GM18909 (cell line): ENCODE data around the gene DLGAP5.

ENCODE experiments used
- ATAC-seq: cut with Tn5 transposase; IDR thresholded peaks from one replicate; pipeline ENCODE4 v1.9.1; 2021; ENCODE audit warnings: mild to moderate bottlenecking; ENCODE audit not compliant: unreplicated experiment, poor library complexity

The DLGAP5 gene

GRCh38 chr14:55130196-55130550, 61.2 kb downstream of the DLGAP5 start:
- ATAC-seq, result no peak

GRCh38 chr14:55129428-55130195, 61.8 kb downstream of the DLGAP5 start:
- peak; percentile 68 for ATAC-seq

GRCh38 chr14:55129086-55129427, 62.3 kb downstream of the DLGAP5 start, which contains the start of gene LGALS3:
Gene LGALS3 (plus strand): TSS chr14:55129252. CDS start chr14:55137374, 8,122 bp downstream.
- peak; percentile 70 for ATAC-seq

GRCh38 chr14:55128386-55129085, 62.8 kb downstream of the DLGAP5 start:
- no peak for ATAC-seq

GRCh38 chr14:55127460-55127951, 63.9 kb downstream of the DLGAP5 start:
- no peak for ATAC-seq

GRCh38 chr14:55126932-55127459, 64.4 kb downstream of the DLGAP5 start:
- no peak for ATAC-seq

- ATAC-seq, result no peak
These were observed 65.4 kb downstream of the DLGAP5 start for GRCh38 chr14:55126034-55126433.

GRCh38 chr14:55125403-55125802, 66.0 kb downstream of the DLGAP5 start:
- ATAC-seq, result no peak

GRCh38 chr14:55124774-55125386, 66.5 kb downstream of the DLGAP5 start:
- ATAC-seq, result no peak

- ATAC-seq, result no peak
These were observed 67.3 kb downstream of the DLGAP5 start for GRCh38 chr14:55123852-55124639.

- ATAC-seq, result no peak
These were observed 68.3 kb downstream of the DLGAP5 start for GRCh38 chr14:55123101-55123500.

- ATAC-seq, result no peak
These were observed 68.9 kb downstream of the DLGAP5 start for GRCh38 chr14:55122440-55122986.

- no peak for ATAC-seq
These were observed 69.6 kb downstream of the DLGAP5 start for GRCh38 chr14:55121628-55122439.

GRCh38 chr14:55120571-55121495, 70.6 kb downstream of the DLGAP5 start:
- ATAC-seq, result no peak

GRCh38 chr14:55118761-55119160, 72.6 kb downstream of the DLGAP5 start:
- no peak for ATAC-seq

- ATAC-seq, result no peak
These were observed 73.5 kb downstream of the DLGAP5 start for GRCh38 chr14:55117803-55118441.

GRCh38 chr14:55116246-55117030, 74.9 kb downstream of the DLGAP5 start:
- no peak for ATAC-seq
